ENCODE data around the gene SHMT2.

The SHMT2 gene

GRCh38 chr12:57208631-57209282 is 20.8 kb upstream of the SHMT2 start:
- Histone ChIP-seq H3K36me3 (no peaks in the 10 kb centered on the region), H3K4me3 (ENCODE audit: low read depth in 1 of 2, low read length in 1 of 2) (no peak overlapping the region), H3K4me1 (ENCODE audit: control insufficient read depth in 1 of 2, insufficient read depth in 1 of 2, low read depth in 1 of 2, low read length in 1 of 2) (peaks cover 0 to 5% of the 10 kb centered on the region in 2 experiments), H3K27me3 (peaks cover 28% of the 10 kb centered on the region), H3K9me3 (no peaks in the 10 kb centered on the region), H3K27ac (no peak overlapping the region)
- TF ChIP-seq CTCF (IDR thresholded peaks at IDR 0.05) = no peak

- Histone ChIP-seq H3K9me3 (no peaks in the 10 kb centered on the region), H3K27me3 (peaks cover 40% of the 10 kb centered on the region), H3K4me1 (ENCODE audit: control insufficient read depth in 1 of 2, insufficient read depth in 1 of 2, low read depth in 1 of 2, low read length in 1 of 2) (peaks cover 0 to 12% of the 10 kb centered on the region in 2 experiments), H3K36me3 (no peaks in the 10 kb centered on the region), H3K4me3 (ENCODE audit: low read depth in 1 of 2, low read length in 1 of 2) (no peak overlapping the region), H3K27ac (no peak overlapping the region)
- no peak for TF ChIP-seq CTCF (IDR thresholded peaks at IDR 0.05)
Observed at GRCh38 chr12:57209916-57210315, 19.6 kb upstream of the SHMT2 start.

GRCh38 chr12:57210461-57210860 is 19.1 kb upstream of the SHMT2 start:
- Histone ChIP-seq H3K4me1 (ENCODE audit: control insufficient read depth in 1 of 2, insufficient read depth in 1 of 2, low read depth in 1 of 2, low read length in 1 of 2) (peaks cover 0 to 12% of the 10 kb centered on the region in 2 experiments), H3K27me3 (peaks cover 45% of the 10 kb centered on the region), H3K4me3 (ENCODE audit: low read depth in 1 of 2, low read length in 1 of 2) (no peak overlapping the region), H3K36me3 (no peaks in the 10 kb centered on the region), H3K9me3 (no peaks in the 10 kb centered on the region), H3K27ac (no peak overlapping the region)
- no peak for TF ChIP-seq CTCF (IDR thresholded peaks at IDR 0.05)

- Histone ChIP-seq H3K27me3 (peaks cover 52% of the 10 kb centered on the region), H3K4me1 (ENCODE audit: control insufficient read depth in 1 of 2, insufficient read depth in 1 of 2, low read depth in 1 of 2, low read length in 1 of 2) (peaks cover 0 to 14% of the 10 kb centered on the region in 2 experiments), H3K9me3 (no peaks in the 10 kb centered on the region), H3K36me3 (no peaks in the 10 kb centered on the region), H3K27ac (no peak overlapping the region), H3K4me3 (ENCODE audit: low read depth in 1 of 2, low read length in 1 of 2) (no peak overlapping the region)
- TF ChIP-seq CTCF (IDR thresholded peaks at IDR 0.05) = no peak
Observed at GRCh38 chr12:57210926-57211692, 18.4 kb upstream of the SHMT2 start.

GRCh38 chr12:57211791-57212700 is 17.5 kb upstream of the SHMT2 start:
- Histone ChIP-seq H3K27me3 (peaks cover 61% of the 10 kb centered on the region), H3K9me3 (no peaks in the 10 kb centered on the region), H3K4me1 (ENCODE audit: control insufficient read depth in 1 of 2, insufficient read depth in 1 of 2, low read depth in 1 of 2, low read length in 1 of 2) (peaks cover 6 to 22% of the 10 kb centered on the region in 2 experiments), H3K36me3 (no peaks in the 10 kb centered on the region), H3K27ac (no peak overlapping the region), H3K4me3 (ENCODE audit: low read depth in 1 of 2, low read length in 1 of 2) (no peak overlapping the region)
- TF ChIP-seq CTCF (IDR thresholded peaks at IDR 0.05) = no peak
